GM12874 (cell line): ENCODE data around the gene SCYL3.

Experiments used
- CTCF ChIP-seq: IDR thresholded peaks from 2 replicates; pipeline ENCODE4 v1.5.1; 2011; ENCODE audit warnings: low read depth, mild to moderate bottlenecking, control low read depth, low read length, moderate library complexity; ENCODE audit not compliant: insufficient read depth

The SCYL3 gene

GRCh38 chr1:169866577-169866976, 27.1 kb downstream of the SCYL3 start:
- TF ChIP-seq CTCF = no peak

DNA sequence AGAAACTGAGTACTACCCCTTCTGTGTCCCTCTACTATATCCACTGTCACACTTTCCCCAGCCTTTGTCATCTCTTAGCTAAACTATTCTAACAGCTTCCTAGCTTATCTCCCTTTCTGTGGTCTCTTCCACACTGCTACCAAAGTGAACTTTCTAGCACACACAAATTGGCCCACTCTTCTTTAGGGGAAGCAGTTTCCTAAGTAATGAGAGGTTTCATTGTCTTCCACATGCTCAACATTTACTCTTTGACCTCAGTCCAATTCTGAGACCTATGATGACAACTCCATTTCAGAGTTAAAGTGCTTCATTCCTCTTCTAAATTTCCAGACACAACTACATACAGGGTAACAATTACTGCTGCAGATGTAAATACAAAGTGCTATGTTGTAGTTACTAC, 32.9 kb downstream of the SCYL3 start:
- no peak for TF ChIP-seq CTCF

- no peak for TF ChIP-seq CTCF
Measured at GRCh38 chr1:169860187-169860586, 33.5 kb downstream of the SCYL3 start.

- TF ChIP-seq CTCF = no peak
Measured at GRCh38 chr1:169859001-169859400, 34.7 kb downstream of the SCYL3 start.

DNA sequence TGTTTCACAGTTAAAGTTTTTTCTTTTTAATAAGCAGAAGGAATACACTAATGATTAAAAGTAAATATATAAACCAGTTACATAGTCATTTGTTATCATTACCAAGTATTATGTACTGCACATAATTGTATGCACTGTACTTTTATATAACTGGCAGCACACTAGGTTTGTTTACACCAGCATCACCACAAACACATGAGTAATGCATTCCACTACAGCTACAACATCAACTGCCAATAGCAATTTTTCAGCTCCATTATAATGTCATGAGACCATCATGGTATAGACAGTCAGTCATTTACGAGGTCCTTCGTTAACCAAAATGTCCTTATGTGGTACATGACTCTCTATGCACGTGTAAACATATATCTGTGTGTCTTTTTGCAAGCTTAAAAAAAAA, 35.2 kb downstream of the SCYL3 start:
- no peak for TF ChIP-seq CTCF

DNA sequence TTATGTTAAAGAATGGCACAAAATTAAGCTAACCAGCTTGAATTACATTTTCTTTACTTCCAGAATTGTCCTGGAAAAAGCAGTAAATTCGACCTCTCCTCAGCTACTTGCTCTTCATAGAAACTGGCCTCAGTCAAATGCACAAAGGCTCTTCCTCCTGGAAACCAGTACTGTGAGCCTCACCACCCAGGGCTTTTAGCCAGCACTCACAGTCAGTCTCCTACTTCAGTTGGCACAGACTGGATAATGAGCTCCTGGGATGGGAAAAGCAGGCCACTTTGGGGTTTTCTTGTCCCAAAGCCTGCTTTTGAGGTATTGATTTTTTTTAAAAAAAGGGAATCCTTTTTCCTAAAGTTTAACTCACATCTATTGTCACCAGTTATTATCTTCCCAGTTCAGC, 40.4 kb downstream of the SCYL3 start:
- no peak for TF ChIP-seq CTCF

- TF ChIP-seq CTCF = no peak
Measured at GRCh38 chr1:169849346-169850022, 44.2 kb downstream of the SCYL3 start.
